Stimulated activated CD4-positive, alpha-beta T cell treated with anti-CD3 and anti-CD28 coated beads, Interleukin-4, amount 100 ng/mL, for 1 hour (primary cell): ENCODE data around the gene FAM131B.

Experiments
- DNase-seq: peaks from one replicate; pipeline ENCODE4 v3.0.0-alpha.2; 2020

Gene FAM131B

GRCh38 chr7:143320620-143321019, 41.9 kb downstream of the FAM131B start:
- DNase-seq, result no peak

GRCh38 chr7:143318661-143319060, 43.9 kb downstream of the FAM131B start:
- no peak for DNase-seq

- no peak for DNase-seq
Measured at GRCh38 chr7:143316492-143316891, 46.0 kb downstream of the FAM131B start.

GRCh38 chr7:143315776-143316175, 46.7 kb downstream of the FAM131B start, which contains the start of gene CLCN1:
CLCN1 (plus strand) TSS chr7:143316111; CDS start chr7:143316213, 102 bp downstream.
- DNase-seq, result no peak

DNA sequence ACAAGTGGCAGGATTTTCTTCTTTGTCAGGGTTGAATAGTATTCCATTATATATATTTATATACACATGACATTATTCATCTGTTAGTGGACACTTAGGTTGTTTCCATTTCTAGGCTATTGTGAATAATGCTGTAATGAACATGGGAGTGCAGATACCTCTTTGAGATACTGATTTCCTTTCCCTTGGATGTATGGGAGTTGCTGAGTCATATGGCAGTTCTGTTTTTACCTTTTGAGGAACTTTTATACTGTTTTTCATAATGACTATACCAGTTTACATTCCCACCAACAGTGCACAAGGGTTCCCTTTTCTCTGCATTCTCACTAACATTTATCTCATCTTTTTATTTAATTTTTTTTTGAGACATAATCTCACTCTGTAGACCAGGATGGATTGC, 48.4 kb downstream of the FAM131B start:
- DNase-seq, result no peak

DNA sequence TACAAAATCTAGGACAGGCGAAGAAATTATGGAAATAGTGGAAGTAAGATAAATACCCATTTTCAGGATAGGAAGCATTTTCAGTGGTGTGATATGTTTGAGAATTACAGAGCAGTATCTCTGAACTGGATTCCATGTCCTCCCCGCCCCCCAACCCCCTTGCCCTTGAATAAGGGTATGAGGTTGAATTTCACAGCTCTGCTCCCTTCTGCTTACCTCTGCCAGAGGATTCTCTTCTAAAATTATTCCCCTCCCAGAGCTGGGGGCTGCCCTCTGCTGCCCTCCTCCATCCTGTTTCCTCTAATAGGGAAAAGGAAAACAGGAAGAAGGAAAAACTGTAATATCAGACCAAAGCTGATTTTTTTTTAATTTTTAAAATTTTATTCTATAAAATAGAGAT, 53.9 kb downstream of the FAM131B start:
- DNase-seq, result no peak

DNA sequence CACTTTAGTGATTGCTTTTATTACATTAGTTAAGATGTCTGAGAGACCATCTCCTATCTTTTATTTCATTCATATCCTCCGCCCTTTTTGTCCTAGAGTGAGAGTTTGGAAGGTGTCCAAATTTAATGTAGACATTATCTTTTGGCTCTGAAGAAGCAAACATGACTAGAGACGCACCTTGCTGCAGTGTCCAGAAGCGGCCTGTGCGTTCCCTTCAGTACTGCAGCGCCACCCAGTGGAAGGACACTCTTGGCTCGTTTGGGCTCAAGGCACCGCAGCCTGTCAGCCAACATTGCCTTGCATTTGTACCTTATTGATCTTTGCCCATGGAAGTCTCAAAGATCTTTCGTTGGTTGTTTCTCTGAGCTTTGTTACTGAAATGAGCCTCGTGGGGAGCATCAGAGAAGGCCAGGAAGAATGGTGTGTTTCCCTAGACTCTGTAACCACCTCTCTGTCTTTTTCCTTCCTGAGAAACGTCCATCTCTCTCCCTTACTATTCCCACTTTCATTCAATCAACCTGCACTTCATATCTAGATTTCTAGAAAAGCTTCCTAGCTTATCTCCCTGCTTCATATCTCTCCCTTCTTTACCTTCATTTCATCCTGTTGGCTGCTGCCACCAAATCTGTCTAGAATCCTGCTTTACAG, 57.0 kb downstream of the FAM131B start:
- DNase-seq, result peak; percentile 75

- no peak for DNase-seq
Measured at GRCh38 chr7:143304938-143305337, 57.6 kb downstream of the FAM131B start.

DNA sequence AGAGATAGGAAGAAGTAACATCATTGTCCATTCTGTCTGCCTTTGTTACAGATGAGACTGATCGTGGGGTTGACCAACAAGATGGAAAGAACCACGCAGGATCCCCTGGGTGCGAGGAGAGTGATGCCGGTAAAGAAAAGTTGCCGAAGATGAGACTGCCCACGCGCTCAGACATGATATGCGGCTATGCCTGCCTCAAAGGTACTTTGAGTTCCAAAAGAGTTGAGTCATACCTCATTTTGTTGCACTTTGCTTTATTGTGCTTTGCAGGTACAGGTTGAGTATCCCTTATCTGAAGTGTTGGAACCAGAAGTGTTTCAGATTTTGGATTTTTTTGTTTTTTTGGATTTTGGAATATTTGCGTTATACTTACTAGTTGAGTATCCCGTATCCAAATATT, 58.8 kb downstream of the FAM131B start:
- DNase-seq, result no peak
